ENCODE data around the gene AGBL1.
A peak's percentile ranks its signal among the peaks of the same experiment; 100 is the strongest.

AGBL1 gene

GRCh38 chr15:86659724-86660411, 580.2 kb downstream of the AGBL1 start:
- Histone ChIP-seq H2AFZ (ENCODE audit: low read depth, low read length) (no peak overlapping the region), H3K9me3 (ENCODE audit: insufficient read depth, low read length, severe bottlenecking) (no peaks in the 10 kb centered on the region), H3K9ac (ENCODE audit: low read depth, low read length) (no peak overlapping the region), H4K20me1 (ENCODE audit: insufficient read depth, low read length) (no peaks in the 10 kb centered on the region), H3K79me2 (ENCODE audit: insufficient read depth, low read length) (no peaks in the 10 kb centered on the region), H3K27ac (ENCODE audit: low read length) (no peak overlapping the region), H3K36me3 (ENCODE audit: insufficient read depth, low read length) (no peaks in the 10 kb centered on the region), H3K4me2 (ENCODE audit: insufficient read depth, low read length) (no peak overlapping the region), H3K4me3 (ENCODE audit: low read depth in 1 of 2, low read length in 2 of 2) (no peak overlapping the region), H3K27me3 (ENCODE audit: insufficient read depth, low read length, poor library complexity) (no peaks in the 10 kb centered on the region), H3K4me1 (ENCODE audit: insufficient read depth, low read length) (peaks cover 1% of the 10 kb centered on the region)
- TF ChIP-seq CTCF (IDR thresholded peaks at IDR 0.05; ENCODE audit: borderline replicate concordance, extremely low read depth, low read length, poor library complexity, severe bottlenecking) (no peak), EZH2 (IDR thresholded peaks at IDR 0.05; ENCODE audit: borderline replicate concordance, low read depth, low read length, severe bottlenecking) (no peak)
- no peak for ATAC-seq (ENCODE audit: insufficient read depth, low read depth)
- no peak for DNase-seq

GRCh38 chr15:86661580-86661979, 581.9 kb downstream of the AGBL1 start:
- TF ChIP-seq EZH2 (IDR thresholded peaks at IDR 0.05; ENCODE audit: borderline replicate concordance, low read depth, low read length, severe bottlenecking) (no peak), CTCF (IDR thresholded peaks at IDR 0.05; ENCODE audit: borderline replicate concordance, extremely low read depth, low read length, poor library complexity, severe bottlenecking) (no peak)

GRCh38 chr15:86663304-86663703, 583.6 kb downstream of the AGBL1 start:
- Histone ChIP-seq H3K36me3 (ENCODE audit: insufficient read depth, low read length) (no peaks in the 10 kb centered on the region), H3K27me3 (ENCODE audit: insufficient read depth, low read length, poor library complexity) (no peaks in the 10 kb centered on the region), H3K9ac (ENCODE audit: low read depth, low read length) (no peak overlapping the region), H3K9me3 (ENCODE audit: insufficient read depth, low read length, severe bottlenecking) (no peaks in the 10 kb centered on the region), H3K4me1 (ENCODE audit: insufficient read depth, low read length) (no peaks in the 10 kb centered on the region), H2AFZ (ENCODE audit: low read depth, low read length) (no peak overlapping the region), H3K4me3 (ENCODE audit: low read depth in 1 of 2, low read length in 2 of 2) (no peak overlapping the region), H3K79me2 (ENCODE audit: insufficient read depth, low read length) (no peaks in the 10 kb centered on the region), H3K4me2 (ENCODE audit: insufficient read depth, low read length) (no peak overlapping the region), H4K20me1 (ENCODE audit: insufficient read depth, low read length) (no peaks in the 10 kb centered on the region), H3K27ac (ENCODE audit: low read length) (no peak overlapping the region)
- DNase-seq (peak; percentile 4), ATAC-seq (ENCODE audit: insufficient read depth, low read depth) (no peak)
- TF ChIP-seq CTCF (IDR thresholded peaks at IDR 0.05; ENCODE audit: borderline replicate concordance, extremely low read depth, low read length, poor library complexity, severe bottlenecking) (no peak), EZH2 (IDR thresholded peaks at IDR 0.05; ENCODE audit: borderline replicate concordance, low read depth, low read length, severe bottlenecking) (no peak)

More at GRCh38 chr15:86661580-86661979, 581.9 kb downstream of the AGBL1 start:
- H3K79me2 ChIP-seq (ENCODE audit: insufficient read depth, low read length): no peaks in the 10 kb centered on the region
- no peaks in the 10 kb centered on the region for H3K4me1 ChIP-seq (ENCODE audit: insufficient read depth, low read length)
- H3K9ac ChIP-seq (ENCODE audit: low read depth, low read length): no peak overlapping the region
- no peak for DNase-seq
- no peaks in the 10 kb centered on the region for H3K36me3 ChIP-seq (ENCODE audit: insufficient read depth, low read length)
- no peak overlapping the region for H3K4me2 ChIP-seq (ENCODE audit: insufficient read depth, low read length)
- H3K9me3 ChIP-seq (ENCODE audit: insufficient read depth, low read length, severe bottlenecking): no peaks in the 10 kb centered on the region
- ATAC-seq (ENCODE audit: insufficient read depth, low read depth): no peak
- H3K27me3 ChIP-seq (ENCODE audit: insufficient read depth, low read length, poor library complexity): no peaks in the 10 kb centered on the region
- no peak overlapping the region for H3K27ac ChIP-seq (ENCODE audit: low read length)
- no peak overlapping the region for H3K4me3 ChIP-seq (ENCODE audit: low read depth in 1 of 2, low read length in 2 of 2)
- H2AFZ ChIP-seq (ENCODE audit: low read depth, low read length): no peak overlapping the region
- no peaks in the 10 kb centered on the region for H4K20me1 ChIP-seq (ENCODE audit: insufficient read depth, low read length)

Measured in DND-41 (cell line).